Activated CD8-positive, alpha-beta memory T cell treated with anti-CD3 and anti-CD28 coated beads for 48 hours (primary cell): ENCODE results near the gene CD44.

Source experiments
- DNase-seq, 3 experiments: peaks; one replicate each; pipeline ENCODE4 v3.0.0-alpha.2; 2020; ENCODE audit warnings: low read depth in 2 of 3, low spot score in 2 of 3

The CD44 gene

GRCh38 chr11:35139722-35140282 is 831 bp downstream of the CD44 start:
- no peak for DNase-seq

DNA sequence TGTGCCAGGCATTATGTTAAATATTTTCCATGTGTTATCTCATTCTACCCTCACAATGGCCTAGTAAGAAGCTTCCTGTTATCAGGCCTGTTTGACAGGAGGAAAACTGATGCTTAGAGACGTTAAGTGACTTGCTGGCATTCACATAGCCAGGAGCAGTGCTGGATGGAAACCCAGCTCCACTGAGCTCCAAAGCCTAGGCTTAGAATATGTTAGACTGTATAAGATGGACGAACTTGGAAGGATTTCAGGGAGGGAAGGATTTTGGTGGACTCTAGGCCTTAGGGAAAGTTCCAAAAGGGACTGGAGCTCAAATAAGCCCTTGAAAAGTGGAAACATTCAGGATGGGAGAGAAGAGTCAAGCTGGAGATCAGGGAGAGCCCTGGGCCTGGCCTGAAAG is 2.1 kb downstream of the CD44 start:
- DNase-seq: no peak

GRCh38 chr11:35141571-35141971 is 2.6 kb downstream of the CD44 start:
- no peak for DNase-seq

- no peak for DNase-seq
Measured at GRCh38 chr11:35142481-35143075, 3.6 kb downstream of the CD44 start.

GRCh38 chr11:35143297-35144135 is 4.5 kb downstream of the CD44 start:
- no peak for DNase-seq

- DNase-seq: peak in 1 of 3 experiments; percentile 28
Measured at GRCh38 chr11:35144136-35144741, 5.3 kb downstream of the CD44 start.

- DNase-seq: no peak
Measured at GRCh38 chr11:35144806-35145205, 5.8 kb downstream of the CD44 start.

- no peak for DNase-seq
Measured at GRCh38 chr11:35145271-35145670, 6.3 kb downstream of the CD44 start.

DNA sequence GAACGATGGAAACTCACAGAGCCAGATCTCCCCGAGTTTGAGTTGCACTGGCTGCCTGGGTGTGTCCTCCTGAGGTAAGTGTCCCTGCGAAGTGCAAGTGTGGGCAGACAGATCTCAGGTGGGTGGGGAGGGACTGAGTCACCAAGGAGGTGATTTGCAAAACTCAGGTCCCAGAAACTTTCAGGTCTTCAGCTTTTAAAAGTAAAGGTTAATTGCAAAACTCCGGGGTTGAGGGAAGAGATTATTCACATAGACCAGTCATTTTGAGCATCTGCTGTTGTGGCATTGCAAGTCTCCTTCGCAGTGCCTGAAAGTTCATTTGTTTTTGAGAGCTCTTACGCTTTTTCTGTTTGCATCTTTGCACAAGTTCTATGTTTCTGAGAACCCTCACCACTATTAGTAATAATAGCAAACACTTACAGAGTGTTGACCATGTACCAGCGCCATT is 7.1 kb downstream of the CD44 start:
- peak in 2 of 3 experiments; percentile 48 to 60 for DNase-seq

DNA sequence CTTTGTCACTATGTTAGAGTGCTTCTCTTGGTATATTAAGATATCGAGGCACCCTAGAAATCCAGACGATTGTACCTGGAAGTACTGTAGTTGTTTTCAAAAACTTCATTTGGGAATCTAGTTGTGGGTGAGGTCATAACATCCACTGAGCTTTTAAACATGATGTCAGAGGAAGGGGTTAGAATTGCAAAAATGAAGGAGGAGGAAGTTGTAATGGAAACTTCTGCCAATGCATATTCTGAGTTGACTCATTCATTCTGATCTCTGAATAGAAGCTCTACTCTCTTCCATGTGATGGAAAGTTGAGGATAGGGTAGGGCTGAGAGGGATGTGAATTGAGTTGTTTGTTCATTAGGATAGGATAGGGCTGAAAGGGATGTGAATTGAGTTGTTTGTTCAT is 7.7 kb downstream of the CD44 start:
- DNase-seq: no peak

DNA sequence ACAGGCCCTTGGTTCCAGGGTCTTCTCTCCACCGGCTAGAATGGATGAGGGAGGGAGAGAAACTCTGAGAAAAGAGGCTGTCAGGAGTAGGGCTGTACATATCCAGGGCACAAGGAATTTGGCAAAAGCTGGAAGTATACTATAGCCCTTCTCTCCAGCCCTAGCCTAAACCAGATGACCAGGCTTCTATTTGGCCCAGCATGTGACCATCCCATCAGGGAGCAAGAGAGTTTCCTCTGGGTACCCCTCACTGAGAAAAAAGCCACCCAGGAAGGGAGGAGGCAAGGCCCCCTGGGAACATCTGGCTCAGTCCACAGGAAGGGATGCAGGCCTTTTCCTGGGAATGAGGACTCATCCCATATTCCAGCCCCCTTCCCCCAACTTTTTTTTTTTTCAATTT is 8.3 kb downstream of the CD44 start:
- DNase-seq: no peak

DNA sequence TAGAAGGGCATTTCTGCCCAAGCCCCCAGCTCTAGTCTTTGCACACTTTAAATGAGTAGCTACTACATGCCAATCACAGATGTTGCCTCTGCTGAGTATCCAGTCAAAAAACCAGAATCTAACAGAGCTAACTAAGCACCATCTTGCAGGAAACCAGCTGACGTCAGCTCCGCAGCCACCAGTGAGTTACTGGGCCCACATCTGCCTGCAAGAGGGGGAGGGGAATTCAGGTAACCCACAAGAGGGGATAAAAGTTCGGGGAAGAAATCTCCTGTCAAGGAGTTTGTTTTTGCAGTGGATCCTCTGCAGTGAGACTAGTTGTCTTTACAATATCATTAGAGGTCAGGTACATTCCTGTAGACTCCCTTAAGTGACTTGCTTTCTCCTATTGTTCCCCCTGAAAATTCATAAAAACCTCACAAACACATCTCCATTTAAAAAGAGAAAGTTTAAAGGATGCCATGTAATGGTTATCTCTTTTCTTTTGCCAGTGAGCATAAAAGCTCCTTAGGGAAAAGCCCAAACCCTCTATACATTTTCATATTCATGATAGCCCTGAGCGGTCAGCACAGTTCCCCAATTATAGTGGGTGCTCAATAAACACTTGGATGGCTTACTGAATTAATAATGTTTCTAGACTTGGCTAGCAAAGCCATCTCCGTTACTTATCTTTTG is 9.3 kb downstream of the CD44 start:
- DNase-seq: no peak

GRCh38 chr11:35150454-35150853 is 11.5 kb downstream of the CD44 start:
- no peak for DNase-seq

- no peak for DNase-seq
Measured at GRCh38 chr11:35151241-35151640, 12.3 kb downstream of the CD44 start.

- DNase-seq: no peak
Measured at GRCh38 chr11:35151683-35152280, 12.8 kb downstream of the CD44 start.

- DNase-seq: no peak
Measured at GRCh38 chr11:35152575-35152974, 13.6 kb downstream of the CD44 start.

GRCh38 chr11:35153280-35153679 is 14.3 kb downstream of the CD44 start:
- DNase-seq: no peak

DNA sequence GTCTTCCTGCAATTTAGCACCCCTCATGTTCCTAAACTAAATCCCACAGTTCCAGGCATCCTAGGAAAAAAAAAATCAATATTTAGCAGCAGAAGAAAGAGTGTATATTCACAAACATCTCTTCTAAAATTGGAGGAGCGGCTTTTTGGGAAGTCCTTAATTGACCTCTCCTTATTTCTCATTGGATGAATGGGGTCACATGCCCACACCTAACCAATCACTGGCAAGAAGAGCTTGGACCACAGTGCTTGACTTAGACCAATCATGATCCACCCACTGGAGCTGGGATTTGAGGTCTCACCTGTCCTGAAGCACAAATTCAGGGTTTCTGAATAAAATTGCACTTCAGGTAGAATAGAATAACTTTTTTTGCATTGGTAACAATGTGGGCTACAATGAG is 16.0 kb downstream of the CD44 start:
- DNase-seq: no peak

DNA sequence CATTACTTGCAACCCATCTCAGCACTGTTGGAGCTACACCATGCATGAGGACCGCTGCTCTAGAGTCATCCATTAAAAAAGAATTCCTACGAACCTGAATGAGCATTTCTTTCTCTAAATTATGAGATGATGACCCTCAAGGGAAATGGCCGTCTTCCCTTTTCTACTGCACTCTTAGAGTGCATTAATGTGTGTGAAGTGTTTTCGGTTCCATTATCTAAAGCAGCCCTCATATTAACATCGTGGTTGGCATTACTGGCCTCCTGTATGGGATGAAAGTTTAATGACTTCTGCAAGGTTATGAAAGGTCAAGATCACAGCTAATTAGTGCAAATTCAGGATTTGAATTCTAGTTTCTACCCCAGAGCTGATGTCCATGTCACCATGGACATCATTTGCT is 16.7 kb downstream of the CD44 start:
- DNase-seq: no peak

- DNase-seq: no peak
Measured at GRCh38 chr11:35157814-35158700, 19.1 kb downstream of the CD44 start.
